HG03469 (cell line): ENCODE measurements around the gene ENPEP.
"Not testable (repeated sequence)": the region's sequence is repeated elsewhere in the genome, so short reads cannot be mapped to it uniquely, and the experiment has no call there.

Experiments
- ATAC-seq: cut with Tn5 transposase; IDR thresholded peaks from one replicate; pipeline ENCODE4 v1.9.1; 2021; ENCODE audit warnings: mild to moderate bottlenecking, moderate library complexity, moderate number of reproducible peaks; ENCODE audit not compliant: unreplicated experiment

ENPEP gene, protein sequence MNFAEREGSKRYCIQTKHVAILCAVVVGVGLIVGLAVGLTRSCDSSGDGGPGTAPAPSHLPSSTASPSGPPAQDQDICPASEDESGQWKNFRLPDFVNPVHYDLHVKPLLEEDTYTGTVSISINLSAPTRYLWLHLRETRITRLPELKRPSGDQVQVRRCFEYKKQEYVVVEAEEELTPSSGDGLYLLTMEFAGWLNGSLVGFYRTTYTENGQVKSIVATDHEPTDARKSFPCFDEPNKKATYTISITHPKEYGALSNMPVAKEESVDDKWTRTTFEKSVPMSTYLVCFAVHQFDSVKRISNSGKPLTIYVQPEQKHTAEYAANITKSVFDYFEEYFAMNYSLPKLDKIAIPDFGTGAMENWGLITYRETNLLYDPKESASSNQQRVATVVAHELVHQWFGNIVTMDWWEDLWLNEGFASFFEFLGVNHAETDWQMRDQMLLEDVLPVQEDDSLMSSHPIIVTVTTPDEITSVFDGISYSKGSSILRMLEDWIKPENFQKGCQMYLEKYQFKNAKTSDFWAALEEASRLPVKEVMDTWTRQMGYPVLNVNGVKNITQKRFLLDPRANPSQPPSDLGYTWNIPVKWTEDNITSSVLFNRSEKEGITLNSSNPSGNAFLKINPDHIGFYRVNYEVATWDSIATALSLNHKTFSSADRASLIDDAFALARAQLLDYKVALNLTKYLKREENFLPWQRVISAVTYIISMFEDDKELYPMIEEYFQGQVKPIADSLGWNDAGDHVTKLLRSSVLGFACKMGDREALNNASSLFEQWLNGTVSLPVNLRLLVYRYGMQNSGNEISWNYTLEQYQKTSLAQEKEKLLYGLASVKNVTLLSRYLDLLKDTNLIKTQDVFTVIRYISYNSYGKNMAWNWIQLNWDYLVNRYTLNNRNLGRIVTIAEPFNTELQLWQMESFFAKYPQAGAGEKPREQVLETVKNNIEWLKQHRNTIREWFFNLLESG

GRCh38 chr4:110475881-110476818 is at the start of gene ENPEP:
Gene ENPEP, plus strand, starts transcription at chr4:110476155. Its CDS starts 260 bp downstream, at chr4:110476415.
- no peak for ATAC-seq

DNA sequence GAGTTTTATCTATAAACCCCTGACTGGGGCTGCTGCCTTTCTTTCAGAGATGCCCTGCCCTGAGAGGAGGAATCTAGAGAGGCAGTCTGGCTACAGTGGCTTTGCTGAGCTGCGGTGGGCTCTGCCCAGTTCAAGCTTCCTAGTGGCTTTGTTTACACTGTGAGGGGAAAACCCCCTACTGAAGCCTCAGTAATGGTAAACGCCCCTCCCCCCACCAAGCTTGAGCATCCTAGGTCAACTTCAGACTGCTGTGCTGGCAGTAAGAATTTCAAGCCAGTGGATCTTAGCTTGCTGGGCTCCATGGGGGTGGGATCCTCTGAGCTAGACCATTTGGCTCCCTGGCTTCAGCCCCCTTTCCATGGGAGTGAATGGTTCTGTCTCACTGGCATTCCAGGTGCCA is 44.1 kb upstream of the ENPEP start:
- not testable (repeated sequence) for ATAC-seq

DNA sequence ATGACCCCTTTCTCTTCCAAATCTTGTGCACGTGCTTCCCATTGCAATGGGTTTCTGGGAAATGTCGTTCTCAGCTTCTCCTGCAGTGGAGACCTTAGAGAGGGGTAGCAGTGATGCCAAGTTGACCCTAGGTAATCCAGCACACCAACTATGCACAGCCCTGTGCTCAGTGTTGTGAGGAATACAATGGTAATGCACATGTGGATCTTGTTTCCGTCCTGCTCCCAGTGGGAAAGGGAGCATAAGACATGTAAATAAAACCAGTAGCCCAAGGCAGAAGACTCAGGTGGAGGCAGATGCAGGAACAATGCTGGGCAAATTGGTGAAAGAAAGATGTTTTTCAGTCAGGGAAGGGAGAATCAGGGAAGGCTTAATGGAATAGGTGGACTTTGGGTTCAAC is 38.7 kb upstream of the ENPEP start:
- ATAC-seq, result not testable (repeated sequence)

GRCh38 chr4:110439209-110439608 is 36.7 kb upstream of the ENPEP start:
- not testable (repeated sequence) for ATAC-seq

- ATAC-seq, result no peak
These were observed 33.6 kb upstream of the ENPEP start for GRCh38 chr4:110442309-110442708.

- no peak for ATAC-seq
These were observed 33.2 kb upstream of the ENPEP start for GRCh38 chr4:110442788-110443187.

- no peak for ATAC-seq
These were observed 26.0 kb upstream of the ENPEP start for GRCh38 chr4:110449947-110450346.

GRCh38 chr4:110452546-110452945 is 23.4 kb upstream of the ENPEP start:
- no peak for ATAC-seq

- no peak for ATAC-seq
These were observed 21.5 kb upstream of the ENPEP start for GRCh38 chr4:110454441-110454840.

GRCh38 chr4:110458494-110459266 is 17.3 kb upstream of the ENPEP start:
- ATAC-seq, result no peak

DNA sequence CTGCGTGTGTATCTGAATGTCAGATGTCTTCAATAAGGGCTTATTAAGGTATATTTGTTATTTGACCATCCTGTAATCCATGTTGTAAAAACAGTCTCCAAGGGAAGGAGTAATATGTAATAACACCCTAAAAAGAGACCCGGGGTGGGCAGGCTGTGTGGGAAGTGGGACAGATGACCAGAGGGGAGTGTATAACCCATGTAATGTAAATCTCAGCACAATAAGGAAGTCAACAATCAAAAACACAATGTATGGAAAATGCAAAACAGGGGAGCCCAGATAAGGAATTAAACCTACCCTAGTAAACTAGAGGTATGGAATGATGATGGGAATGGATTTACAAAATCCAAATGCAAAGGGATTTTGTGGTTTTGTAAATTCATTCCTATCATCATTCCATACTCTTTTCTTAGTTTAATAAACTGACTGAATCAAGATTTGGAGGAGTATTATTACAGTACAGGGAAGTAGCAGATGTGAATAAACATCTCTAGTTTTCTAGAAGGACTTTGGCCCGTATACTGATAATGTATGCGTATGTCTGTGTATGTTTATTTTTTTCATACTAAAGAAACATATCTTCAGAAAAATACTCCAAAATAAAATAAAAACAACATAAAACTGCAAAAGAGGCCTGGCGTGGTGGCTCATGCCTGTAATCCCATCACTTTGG is 15.7 kb upstream of the ENPEP start:
- ATAC-seq, result no peak

GRCh38 chr4:110467400-110467799 is 8.6 kb upstream of the ENPEP start:
- ATAC-seq, result no peak

DNA sequence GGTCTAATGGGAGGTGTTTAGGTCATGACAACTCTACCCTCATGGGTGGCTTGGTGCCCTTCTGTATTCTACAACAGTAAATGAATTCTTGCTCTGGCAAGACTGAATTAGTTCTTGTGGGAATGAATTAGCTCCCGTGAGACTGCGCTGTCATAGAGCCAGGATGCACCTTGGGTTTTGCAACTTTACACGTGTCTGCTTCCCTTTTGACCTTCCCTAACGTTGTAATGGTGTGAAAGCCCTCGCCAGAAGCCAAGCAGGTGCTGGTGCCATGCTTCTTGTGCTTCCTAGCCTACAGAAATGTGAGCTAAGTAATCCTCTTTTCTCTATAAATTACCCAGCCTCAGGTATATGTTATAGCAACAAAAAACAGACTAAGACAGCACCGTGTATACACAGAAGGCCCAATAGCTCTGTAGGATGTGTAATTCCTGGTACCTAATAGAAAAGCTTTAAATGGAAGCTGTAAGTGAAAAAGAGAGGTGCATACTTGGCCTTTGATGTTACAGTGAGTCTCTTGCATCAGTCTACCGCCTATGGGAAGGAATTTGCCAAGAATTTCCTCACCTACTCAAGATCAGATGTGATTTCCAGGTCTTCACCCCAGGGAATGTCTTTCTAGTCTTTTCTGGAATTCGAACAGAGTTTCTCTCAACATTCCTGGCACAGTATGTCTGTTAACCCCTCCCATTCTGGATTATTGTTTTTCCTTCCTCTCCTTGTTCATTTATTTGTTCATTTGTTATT is 3.2 kb upstream of the ENPEP start:
- no peak for ATAC-seq

GRCh38 chr4:110474481-110474880 is 1.5 kb upstream of the ENPEP start:
- no peak for ATAC-seq

- not testable (repeated sequence) for ATAC-seq
These were observed 875 bp upstream of the ENPEP start for GRCh38 chr4:110475080-110475479.

- no peak for ATAC-seq
These were observed 1.9 kb downstream of the ENPEP start for GRCh38 chr4:110477836-110478235.

- ATAC-seq, result no peak
These were observed 4.1 kb downstream of the ENPEP start for GRCh38 chr4:110480031-110480549.

DNA sequence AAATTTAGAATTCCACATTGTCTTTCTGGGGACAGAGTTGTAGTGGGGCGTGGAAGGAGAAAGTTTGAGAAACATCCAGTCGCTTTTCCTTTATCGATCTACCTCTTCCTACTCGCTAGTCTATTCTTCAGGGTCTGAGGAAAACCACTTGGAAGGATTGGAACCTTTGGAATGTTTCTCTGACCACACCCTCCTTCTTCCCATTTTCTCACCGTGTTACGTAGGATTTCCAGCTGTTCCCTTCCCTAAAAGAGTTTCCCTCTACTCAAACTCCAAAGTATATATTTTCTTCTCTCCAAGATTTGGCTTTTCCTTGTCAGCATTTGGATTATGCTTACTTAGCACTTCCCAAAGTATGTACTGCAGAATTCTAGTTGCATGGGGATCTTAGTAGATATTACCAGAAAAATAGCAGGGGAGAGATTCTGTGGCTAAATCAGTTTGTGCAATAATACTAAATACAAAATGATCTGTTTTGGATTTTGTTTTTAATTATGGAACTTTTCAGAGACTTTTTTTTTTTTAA is 4.9 kb downstream of the ENPEP start:
- ATAC-seq, result no peak
